Upper lobe of right lung (tissue), 1 donor: ENCODE data around the gene KLKB1. TPM values are rescaled to one million over a fixed set of nuclear protein-coding genes. Genes with fewer than 3 reads are reported as not detected.
"Not testable (repeated sequence)": the region's sequence is repeated elsewhere in the genome, so short reads cannot be mapped to it uniquely, and the experiment has no call there.

ENCODE experiments used
- ATAC-seq: fragments of 200-7000 bp; cut with Tn5 transposase; one replicate; pipeline ENCODE4 v1.9.1; 2020; ENCODE audit warnings: mild to moderate bottlenecking, moderate library complexity
- DNase-seq: peaks from one replicate; pipeline ENCODE4 v3.0.0-alpha.2; 2020
- H3K27ac ChIP-seq: fragments of 200-600 bp; one replicate; pipeline ENCODE4 v1.8.0; 2022
- H3K27me3 ChIP-seq: fragments of 200-600 bp; one replicate; pipeline ENCODE4 v1.8.0; 2022; ENCODE audit warnings: mild to moderate bottlenecking
- H3K36me3 ChIP-seq: fragments of 200-600 bp; one replicate; pipeline ENCODE4 v1.8.0; 2022
- H3K4me1 ChIP-seq: fragments of 200-600 bp; one replicate; pipeline ENCODE4 v1.8.0; 2022
- H3K4me3 ChIP-seq: fragments of 200-600 bp; one replicate; pipeline ENCODE4 v1.8.0; 2022; ENCODE audit warnings: mild to moderate bottlenecking
- H3K9me3 ChIP-seq: fragments of 200-600 bp; one replicate; pipeline ENCODE4 v1.8.0; 2022
- CTCF ChIP-seq: fragments of 200-600 bp; IDR thresholded peaks from one replicate; pipeline ENCODE4 v1.8.0; 2022; ENCODE audit warnings: antibody characterized with exemption
- intact Hi-C: fragments of 100-400 bp; cut with DNase I; formaldehyde crosslinking; loops from one replicate; pipeline ENCODE4 v1.11.0; 2022
- total RNA-seq: library from RNA; stranded (reverse); fragmentation: NEBNext Ultra II Directional; extraction: Animal tissue kit (Norgen Biotek cat#: 25700); gene quantifications from one replicate; pipeline ENCODE4 v1.2.1, GENCODE V29; 2021
- donor health status: DM: no; HTN: yes; CAD: no; lungs with severe emphysema.

Gene KLKB1
- total RNA-seq, 1 donor from 2014 or later, result 1.5 TPM

GRCh38 chr4:186260117-186260503, 32.8 kb downstream of the KLKB1 start:
- Histone ChIP-seq H3K27me3 (no peaks in the 10 kb centered on the region), H3K4me1 (no peaks in the 10 kb centered on the region), H3K9me3 (no peaks in the 10 kb centered on the region), H3K27ac (no peak overlapping the region), H3K4me3 (no peak overlapping the region), H3K36me3 (no peaks in the 10 kb centered on the region)
- intact Hi-C loops, result no loop called here
- DNase-seq (no peak), ATAC-seq (no peak)
- no peak for TF ChIP-seq CTCF

GRCh38 chr4:186260504-186261448, 33.5 kb downstream of the KLKB1 start:
- H3K4me3 ChIP-seq, result no peak overlapping the region
- no peaks in the 10 kb centered on the region for H3K36me3 ChIP-seq
- no peaks in the 10 kb centered on the region for H3K9me3 ChIP-seq
- no peaks in the 10 kb centered on the region for H3K4me1 ChIP-seq
- DNase-seq (no peak), ATAC-seq (no peak)
- intact Hi-C loops, result no loop called here
- H3K27me3 ChIP-seq, result no peaks in the 10 kb centered on the region
- no peak overlapping the region for H3K27ac ChIP-seq
- no peak for TF ChIP-seq CTCF

- ATAC-seq (no peak), DNase-seq (no peak)
- Histone ChIP-seq H3K4me1 (no peaks in the 10 kb centered on the region), H3K27me3 (peaks cover 5% of the 10 kb centered on the region), H3K4me3 (no peak overlapping the region), H3K27ac (no peak overlapping the region), H3K36me3 (no peaks in the 10 kb centered on the region), H3K9me3 (no peaks in the 10 kb centered on the region)
- TF ChIP-seq CTCF, result no peak
- intact Hi-C loops, result no loop called here
These were observed 37.4 kb downstream of the KLKB1 start for GRCh38 chr4:186264660-186265059.

- intact Hi-C loops, H3K27me3 ChIP-seq, H3K4me3 ChIP-seq, ATAC-seq, H3K36me3 ChIP-seq, DNase-seq, H3K27ac ChIP-seq, H3K9me3 ChIP-seq, H3K4me1 ChIP-seq: not testable (repeated sequence)
These were observed 37.9 kb downstream of the KLKB1 start for GRCh38 chr4:186265250-186265649.

GRCh38 chr4:186265683-186266652, 38.7 kb downstream of the KLKB1 start, which contains the start of gene F11:
F11 (plus strand) TSS chr4:186266189; CDS start chr4:186267137, 948 bp downstream.
- Histone ChIP-seq H3K36me3 (no peaks in the 10 kb centered on the region), H3K27me3 (peaks cover 5% of the 10 kb centered on the region), H3K27ac (peak within 1 kb of the TSS; percentile 39), H3K9me3 (no peaks in the 10 kb centered on the region), H3K4me1 (no peaks in the 10 kb centered on the region), H3K4me3 (peak within 1 kb of the TSS; percentile 31)
- ATAC-seq (peak; percentile 45), DNase-seq (no peak)
- TF ChIP-seq CTCF, result no peak
- intact Hi-C loops, result no loop called here
